H9 (cell line): Measurements from ENCODE around the gene SLC47A1. TPM values are rescaled to one million over a fixed set of nuclear protein-coding genes. Genes with fewer than 3 reads are reported as not detected.
A peak's percentile ranks its signal among the peaks of the same experiment; 100 is the strongest.

Source experiments
- DNase-seq: peaks from one replicate; pipeline ENCODE4 v3.0.0-alpha.2; 2017
- H2AFZ ChIP-seq: one replicate; pipeline ENCODE4 v1.6.1; 2013; ENCODE audit warnings: mild to moderate bottlenecking, low read length, control low read depth, moderate library complexity
- H2AK5ac ChIP-seq: 2 replicates; pipeline ENCODE4 v1.6.1; 2013; ENCODE audit warnings: low read length, control low read depth, mixed read lengths; ENCODE audit not compliant: insufficient read length
- H2BK120ac ChIP-seq: one replicate; pipeline ENCODE4 v1.6.1; 2013; ENCODE audit warnings: low read depth, mild to moderate bottlenecking, low read length, control low read depth, inconsistent platforms; ENCODE audit not compliant: poor library complexity, severe bottlenecking
- H2BK12ac ChIP-seq: 2 replicates; pipeline ENCODE4 v1.6.1; 2013; ENCODE audit warnings: low read length, control low read depth, mixed read lengths, low read depth; ENCODE audit not compliant: insufficient read length
- H2BK15ac ChIP-seq: 2 replicates; pipeline ENCODE4 v1.6.1; 2013; ENCODE audit warnings: low read depth, low read length, control low read depth
- H2BK20ac ChIP-seq: one replicate; pipeline ENCODE4 v1.6.1; 2013; ENCODE audit warnings: low read depth, mild to moderate bottlenecking, low read length, control low read depth, inconsistent platforms; ENCODE audit not compliant: poor library complexity, severe bottlenecking
- H2BK5ac ChIP-seq: 2 replicates; pipeline ENCODE4 v1.6.1; 2013; ENCODE audit warnings: low read length, control low read depth, mixed read lengths; ENCODE audit not compliant: insufficient read length
- H3K14ac ChIP-seq: 2 replicates; pipeline ENCODE4 v1.6.1; 2013; ENCODE audit warnings: low read length, control low read depth; ENCODE audit not compliant: insufficient read depth
- H3K18ac ChIP-seq: 2 replicates; pipeline ENCODE4 v1.6.1; 2013; ENCODE audit warnings: low read depth, mild to moderate bottlenecking, mixed read lengths, low read length, control low read depth; ENCODE audit not compliant: insufficient read length
- H3K23ac ChIP-seq: 2 replicates; pipeline ENCODE4 v1.6.1; 2013; ENCODE audit warnings: low read length, control low read depth, mixed read lengths, low read depth; ENCODE audit not compliant: insufficient read length
- H3K23me2 ChIP-seq: 2 replicates; pipeline ENCODE4 v1.6.1; 2013; ENCODE audit warnings: low read depth, mild to moderate bottlenecking, mixed read lengths, low read length, control low read depth; ENCODE audit not compliant: insufficient read length, poor library complexity, severe bottlenecking
- H3K27ac ChIP-seq: 2 replicates; pipeline ENCODE4 v1.5.1; 2013; ENCODE audit warnings: low read length, control low read depth, mixed read lengths, low read depth; ENCODE audit not compliant: insufficient read length
- H3K27me3 ChIP-seq: 2 replicates; pipeline ENCODE4 v1.6.1; 2013; ENCODE audit warnings: low read length, control low read depth, inconsistent platforms; ENCODE audit not compliant: insufficient read depth
- H3K4ac ChIP-seq: 2 replicates; pipeline ENCODE4 v1.6.1; 2013; ENCODE audit warnings: low read depth, mild to moderate bottlenecking, control low read depth, inconsistent platforms, low read length, moderate library complexity
- H3K4me1 ChIP-seq: 2 replicates; pipeline ENCODE4 v1.6.1; 2013; ENCODE audit warnings: low read length, control low read depth, inconsistent platforms; ENCODE audit not compliant: insufficient read depth
- H3K4me2 ChIP-seq: 2 replicates; pipeline ENCODE4 v1.6.1; 2013; ENCODE audit warnings: low read length, control low read depth, mixed read lengths; ENCODE audit not compliant: insufficient read length, insufficient read depth
- H3K56ac ChIP-seq: 2 replicates; pipeline ENCODE4 v1.6.1; 2013; ENCODE audit warnings: low read depth, mild to moderate bottlenecking, mixed read lengths, low read length, control low read depth; ENCODE audit not compliant: insufficient read length
- H3K79me1 ChIP-seq: 2 replicates; pipeline ENCODE4 v1.6.1; 2013; ENCODE audit warnings: low read depth, mild to moderate bottlenecking, moderate library complexity, low read length, control low read depth, inconsistent platforms; ENCODE audit not compliant: insufficient read depth, poor library complexity, severe bottlenecking
- H3K79me2 ChIP-seq: 2 replicates; pipeline ENCODE4 v1.6.1; 2013; ENCODE audit warnings: low read length, control low read depth, inconsistent platforms; ENCODE audit not compliant: insufficient read depth
- H3K9ac ChIP-seq: 2 replicates; pipeline ENCODE4 v1.6.1; 2013; ENCODE audit warnings: low read length, control low read depth, mixed read lengths; ENCODE audit not compliant: insufficient read length; ENCODE audit errors: extremely low read depth
- H3K9me3 ChIP-seq: one replicate; pipeline ENCODE4 v1.6.1; 2013; ENCODE audit warnings: low read depth, low read length, inconsistent platforms; ENCODE audit not compliant: control insufficient read depth
- H3T11ph ChIP-seq: one replicate; pipeline ENCODE4 v1.6.1; 2013; ENCODE audit warnings: mild to moderate bottlenecking, low read length, control low read depth, inconsistent platforms
- H4K20me1 ChIP-seq: one replicate; pipeline ENCODE4 v1.6.1; 2013; ENCODE audit not compliant: control insufficient read depth, insufficient read length, insufficient read depth
- H4K5ac ChIP-seq: 2 replicates; pipeline ENCODE4 v1.6.1; 2013; ENCODE audit warnings: low read depth, mild to moderate bottlenecking, mixed read lengths, low read length, control low read depth; ENCODE audit not compliant: insufficient read length
- H4K8ac ChIP-seq: replicated peaks from 2 replicates; pipeline ENCODE4 v1.6.1; 2013; ENCODE audit warnings: low read length, control low read depth, mixed read lengths, low read depth; ENCODE audit not compliant: insufficient read length
- H4K91ac ChIP-seq: 2 replicates; pipeline ENCODE4 v1.6.1; 2013; ENCODE audit warnings: low read depth, mild to moderate bottlenecking, moderate library complexity, mixed read lengths, low read length, control low read depth; ENCODE audit not compliant: insufficient read length
- H3K27ac Mint-ChIP-seq, 3 experiments: 2 replicates in 2 of 3; 3 replicates in 1 of 3; pipeline ENCODE4 v1.8.0; 2020 to 2021; ENCODE audit warnings: mixed read lengths in 3 of 3, mild to moderate bottlenecking in 1 of 3, moderate library complexity in 1 of 3
- H3K27me3 Mint-ChIP-seq: 2 replicates; pipeline ENCODE4 v1.8.0; 2021; ENCODE audit warnings: low read depth, mild to moderate bottlenecking, moderate library complexity, mixed read lengths
- H3K36me3 Mint-ChIP-seq, 3 experiments: 2 replicates in 2 of 3; 3 replicates in 1 of 3; pipeline ENCODE4 v1.8.0; 2020 to 2021; ENCODE audit warnings: low read depth in 3 of 3, mixed read lengths in 3 of 3; ENCODE audit not compliant: insufficient read depth in 1 of 3
- H3K4me1 Mint-ChIP-seq, 2 experiments: 2 replicates each; pipeline ENCODE4 v1.8.0; 2020; ENCODE audit warnings: mixed read lengths in 2 of 2
- H3K4me3 Mint-ChIP-seq, 2 experiments: 2 replicates in 1 of 2; 3 replicates in 1 of 2; pipeline ENCODE4 v1.8.0; 2020 to 2021; ENCODE audit warnings: mild to moderate bottlenecking in 2 of 2, mixed read lengths in 2 of 2, moderate library complexity in 1 of 2
- H3K9me3 Mint-ChIP-seq, 2 experiments: 2 replicates in 1 of 2; 3 replicates in 1 of 2; pipeline ENCODE4 v1.8.0; 2020; ENCODE audit warnings: mild to moderate bottlenecking in 2 of 2, mixed read lengths in 2 of 2, moderate library complexity in 1 of 2
- WGBS: extraction: QIAGEN DNeasy Blood & Tissue Kit; methylation state at CpG from one replicate; pipeline ENCODE4 v1.1.7; 2013; ENCODE audit warnings: missing lambda C conversion rate, low lambda C conversion rate, mixed read lengths; ENCODE audit not compliant: insufficient read length; ENCODE audit errors: extremely low coverage; 5-methylcytosine and 5-hydroxymethylcytosine counted together
- total RNA-seq: library from RNA; stranded (reverse); gene quantifications from 2 replicates; pipeline ENCODE4 v1.2.1, GENCODE V29; 2021
- TF ChIP-seq, protein P1 (sequence below): fragments of 200-600 bp; sonication (generic); conservative IDR thresholded peaks from 3 replicates; pipeline ENCODE4 v1.8.0; 2021; ENCODE audit warnings: antibody characterized with exemption, mild to moderate bottlenecking

Gene SLC47A1
- total RNA-seq, 1 experiment from 2014 or later = 4.0 TPM

DNA sequence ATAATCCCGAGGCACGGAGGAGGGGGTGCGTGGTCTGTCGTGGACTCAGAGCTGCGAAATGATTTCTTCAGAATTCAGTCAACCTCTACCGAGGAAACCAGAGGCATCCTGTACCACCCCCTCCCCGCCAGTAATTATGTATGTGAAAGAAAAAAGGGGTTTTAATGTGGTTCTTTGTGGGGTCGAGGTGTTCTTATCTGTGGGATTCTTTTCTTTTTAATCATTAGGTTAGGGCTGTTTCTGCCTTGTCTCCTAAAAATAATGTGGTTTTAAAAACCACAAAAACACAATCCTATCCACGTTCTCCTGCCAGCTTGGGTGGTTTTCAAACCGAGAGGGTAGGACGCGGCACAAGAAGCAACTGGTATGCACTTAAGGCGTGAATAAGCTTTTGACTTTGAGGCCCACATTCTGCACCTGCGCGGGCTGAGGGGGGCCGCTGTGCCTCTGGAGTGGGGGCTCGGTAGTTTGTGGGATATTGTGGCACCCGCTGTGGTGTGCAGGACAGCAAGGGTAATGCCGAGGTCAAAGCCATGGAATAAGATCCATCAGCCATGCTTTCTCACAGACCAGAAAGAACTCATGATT is 1.0 kb downstream of the SLC47A1 start:
- no peak overlapping the region for H2BK15ac ChIP-seq
- H3K9me3 Mint-ChIP-seq = no peaks in the 10 kb centered on the region; a peak in 1 of 5 replicates
- peaks cover 17% of the 10 kb centered on the region; the same call in 1 of the 2 replicates for H3K27me3 ChIP-seq
- no peak overlapping the region for H3T11ph ChIP-seq
- H3K79me1 ChIP-seq = no peaks in the 10 kb centered on the region
- H2BK120ac ChIP-seq = no peak overlapping the region
- H3K9me3 ChIP-seq = no peaks in the 10 kb centered on the region
- no peak overlapping the region for H2AFZ ChIP-seq
- H3K27ac Mint-ChIP-seq = no peak overlapping the region
- H3K27me3 Mint-ChIP-seq = peaks cover 48% of the 10 kb centered on the region
- H3K36me3 Mint-ChIP-seq = no peaks in the 10 kb centered on the region
- H3K14ac ChIP-seq = no peak overlapping the region; the same call in 1 of the 2 replicates
- no peak overlapping the region for H2AK5ac ChIP-seq
- H3K4ac ChIP-seq = no peak overlapping the region
- no peak overlapping the region for H2BK20ac ChIP-seq
- no peaks in the 10 kb centered on the region for H3K79me2 ChIP-seq
- no CpG with 5 or more reads among the region's 19 CpGs for WGBS
- H3K4me2 ChIP-seq = peak overlapping the region; percentile 3
- H3K23me2 ChIP-seq = peaks cover 7% of the 10 kb centered on the region
- peaks cover 26 to 37% of the 10 kb centered on the region in 2 experiments for H3K4me1 Mint-ChIP-seq
- H4K91ac ChIP-seq = no peak overlapping the region
- no peak overlapping the region for H3K27ac ChIP-seq
- peak overlapping the region; percentile 57 to 78 for H3K4me3 Mint-ChIP-seq
- H4K8ac ChIP-seq = no peak overlapping the region
- H4K5ac ChIP-seq = no peak overlapping the region
- H3K9ac ChIP-seq = no peak overlapping the region
- TF ChIP-seq, protein P1, sequence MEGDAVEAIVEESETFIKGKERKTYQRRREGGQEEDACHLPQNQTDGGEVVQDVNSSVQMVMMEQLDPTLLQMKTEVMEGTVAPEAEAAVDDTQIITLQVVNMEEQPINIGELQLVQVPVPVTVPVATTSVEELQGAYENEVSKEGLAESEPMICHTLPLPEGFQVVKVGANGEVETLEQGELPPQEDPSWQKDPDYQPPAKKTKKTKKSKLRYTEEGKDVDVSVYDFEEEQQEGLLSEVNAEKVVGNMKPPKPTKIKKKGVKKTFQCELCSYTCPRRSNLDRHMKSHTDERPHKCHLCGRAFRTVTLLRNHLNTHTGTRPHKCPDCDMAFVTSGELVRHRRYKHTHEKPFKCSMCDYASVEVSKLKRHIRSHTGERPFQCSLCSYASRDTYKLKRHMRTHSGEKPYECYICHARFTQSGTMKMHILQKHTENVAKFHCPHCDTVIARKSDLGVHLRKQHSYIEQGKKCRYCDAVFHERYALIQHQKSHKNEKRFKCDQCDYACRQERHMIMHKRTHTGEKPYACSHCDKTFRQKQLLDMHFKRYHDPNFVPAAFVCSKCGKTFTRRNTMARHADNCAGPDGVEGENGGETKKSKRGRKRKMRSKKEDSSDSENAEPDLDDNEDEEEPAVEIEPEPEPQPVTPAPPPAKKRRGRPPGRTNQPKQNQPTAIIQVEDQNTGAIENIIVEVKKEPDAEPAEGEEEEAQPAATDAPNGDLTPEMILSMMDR = no peak
- H3K56ac ChIP-seq = no peak overlapping the region
- DNase-seq = no peak
- no peaks in the 10 kb centered on the region for H4K20me1 ChIP-seq
- H3K23ac ChIP-seq = no peak overlapping the region
- H3K18ac ChIP-seq = no peak overlapping the region
- no peak overlapping the region for H2BK12ac ChIP-seq
- no peaks in the 10 kb centered on the region for H3K4me1 ChIP-seq
- no peak overlapping the region for H2BK5ac ChIP-seq
